Liver (tissue), 9 donors: ENCODE measurements around the gene TMEM44. TPM values are rescaled to one million over a fixed set of nuclear protein-coding genes. Genes with fewer than 3 reads are reported as not detected.

Experiments
- DNase-seq: peaks from one replicate; pipeline ENCODE4 v3.0.0-alpha.2; 2017; ENCODE audit warnings: low spot score
- H3K27ac ChIP-seq, 2 donors: one replicate each; pipeline ENCODE4 v1.7.0; 2013; ENCODE audit warnings: inconsistent platforms in 2 of 2, low read length in 2 of 2, control low read depth in 1 of 2, low read depth in 1 of 2, mild to moderate bottlenecking in 1 of 2
- H3K27me3 ChIP-seq, 4 donors: one replicate each; pipeline versions ENCODE4 v1.6.1 to v1.7.0; 2013; ENCODE audit warnings: low read length in 3 of 4, inconsistent platforms in 1 of 4, mild to moderate bottlenecking in 1 of 4, moderate library complexity in 1 of 4; ENCODE audit not compliant: control insufficient read depth in 4 of 4, insufficient read depth in 4 of 4
- H3K36me3 ChIP-seq, 4 donors: one replicate each; pipeline versions ENCODE4 v1.6.1 to v1.7.0; 2013; ENCODE audit warnings: low read length in 3 of 4, mild to moderate bottlenecking in 3 of 4, low read depth in 1 of 4, moderate library complexity in 1 of 4; ENCODE audit not compliant: control insufficient read depth in 4 of 4, insufficient read depth in 3 of 4
- H3K4me1 ChIP-seq, 4 donors: one replicate each; pipeline versions ENCODE4 v1.6.1 to v1.7.0; 2013; ENCODE audit warnings: low read length in 3 of 4, mild to moderate bottlenecking in 3 of 4, moderate library complexity in 1 of 4; ENCODE audit not compliant: control insufficient read depth in 4 of 4, insufficient read depth in 4 of 4
- H3K4me3 ChIP-seq, 3 donors: one replicate each; pipeline versions ENCODE4 v1.6.1 to v1.7.0; 2013; ENCODE audit warnings: low read length in 3 of 3, control low read depth in 1 of 3, low read depth in 1 of 3, mild to moderate bottlenecking in 1 of 3
- H3K9ac ChIP-seq, 2 donors: one replicate each; pipeline ENCODE4 v1.7.0; 2013; ENCODE audit warnings: low read length in 2 of 2, mild to moderate bottlenecking in 2 of 2, moderate library complexity in 2 of 2, control low read depth in 1 of 2, low read depth in 1 of 2
- H3K9me3 ChIP-seq, 4 donors: one replicate each; pipeline versions ENCODE4 v1.6.1 to v1.7.0; 2013; ENCODE audit warnings: low read length in 3 of 4; ENCODE audit not compliant: control insufficient read depth in 4 of 4
- EGR1 ChIP-seq, 2 donors: IDR thresholded peaks; 2 replicates each; pipeline ENCODE4 v1.6.1; 2016 to 2018; ENCODE audit warnings: antibody characterized with exemption in 2 of 2, low read depth in 2 of 2
- FOXA1 ChIP-seq: IDR thresholded peaks from 2 replicates; pipeline ENCODE4 v1.6.1; 2016; ENCODE audit warnings: antibody characterized with exemption
- FOXA2 ChIP-seq: IDR thresholded peaks from 2 replicates; pipeline ENCODE4 v1.6.1; 2016; ENCODE audit warnings: antibody characterized with exemption
- HNF4A ChIP-seq, 2 donors: conservative IDR thresholded peaks; 2 replicates each; pipeline ENCODE4 v1.6.1; 2016; ENCODE audit warnings: antibody characterized with exemption in 2 of 2, mild to moderate bottlenecking in 2 of 2
- HNF4G ChIP-seq: IDR thresholded peaks from 2 replicates; pipeline ENCODE4 v1.6.1; 2016; ENCODE audit warnings: antibody characterized with exemption
- JUND ChIP-seq, 2 donors: IDR thresholded peaks; 2 replicates each; pipeline ENCODE4 v1.6.1; 2016; ENCODE audit warnings: antibody characterized with exemption in 2 of 2
- NR2F2 ChIP-seq: IDR thresholded peaks from 2 replicates; pipeline ENCODE4 v1.6.1; 2016; ENCODE audit warnings: antibody characterized with exemption
- TAF1 ChIP-seq: conservative IDR thresholded peaks from 2 replicates; pipeline ENCODE4 v1.6.1; 2016; ENCODE audit warnings: antibody characterized with exemption, mild to moderate bottlenecking
- WGBS: extraction: QIAGEN DNeasy Blood & Tissue Kit; methylation state at CpG from one replicate; pipeline ENCODE4 v1.1.7; 2013; 5-methylcytosine and 5-hydroxymethylcytosine counted together
- polyA plus RNA-seq, 2 donors: library from polyadenylated mRNA; stranded (reverse) in 1 of 2; unstranded in 1 of 2; fragments of 200-250 nt in 1 of 2; fragments of >200 nt in 1 of 2; fragmentation: Nextera tagmentation in 1 of 2; extraction: Ambion mirVana in 1 of 2; gene quantifications; one replicate each; pipeline versions ENCODE4 v1.2.1 to v1.2.3, GENCODE V29; 2013 to 2015
- total RNA-seq, 2 donors: library from RNA; depleted of rRNA; stranded (reverse); fragments of >200 nt; gene quantifications; one replicate each; pipeline ENCODE4 v1.2.3, GENCODE V29; 2014
- TF ChIP-seq, protein P1 (sequence below): IDR thresholded peaks from 2 replicates; pipeline ENCODE4 v1.6.1; 2016; ENCODE audit warnings: antibody characterized with exemption, mild to moderate bottlenecking
- TF ChIP-seq, protein P2 (sequence below): IDR thresholded peaks from 2 replicates; pipeline ENCODE4 v1.6.1; 2016; ENCODE audit warnings: antibody characterized with exemption
- TF ChIP-seq, protein P3 (sequence below): IDR thresholded peaks from 2 replicates; pipeline ENCODE4 v1.6.1; 2016; ENCODE audit warnings: antibody characterized with exemption
- donor health status: healthy.
- donor health status: healthy.
- donor health status: healthy.
- donor health status: healthy.
- donor health status: healthy.

TMEM44 gene
- total and polyA plus RNA-seq, 4 donors, result 1.8 to 5.0 (median 3.2) TPM

DNA sequence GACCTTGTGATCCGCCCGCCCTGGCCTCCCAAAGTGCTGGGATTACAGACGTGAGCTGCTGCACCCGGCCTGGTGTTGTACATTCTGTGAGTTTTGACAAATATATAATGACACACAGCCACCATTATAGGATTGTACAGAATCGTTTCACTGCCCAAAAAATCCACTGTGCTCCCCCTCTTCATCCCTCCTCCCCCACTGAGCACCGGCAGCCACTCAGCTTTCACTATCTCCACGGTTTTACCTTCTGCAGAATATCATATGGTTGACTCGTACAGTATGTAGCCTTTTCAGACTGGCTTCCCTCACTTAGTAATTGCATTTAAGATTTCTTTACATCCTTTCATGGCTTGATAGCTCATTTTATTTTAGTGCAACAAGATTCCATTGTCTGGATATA is 89.7 kb downstream of the TMEM44 start (continued):
- TF ChIP-seq, protein P1, sequence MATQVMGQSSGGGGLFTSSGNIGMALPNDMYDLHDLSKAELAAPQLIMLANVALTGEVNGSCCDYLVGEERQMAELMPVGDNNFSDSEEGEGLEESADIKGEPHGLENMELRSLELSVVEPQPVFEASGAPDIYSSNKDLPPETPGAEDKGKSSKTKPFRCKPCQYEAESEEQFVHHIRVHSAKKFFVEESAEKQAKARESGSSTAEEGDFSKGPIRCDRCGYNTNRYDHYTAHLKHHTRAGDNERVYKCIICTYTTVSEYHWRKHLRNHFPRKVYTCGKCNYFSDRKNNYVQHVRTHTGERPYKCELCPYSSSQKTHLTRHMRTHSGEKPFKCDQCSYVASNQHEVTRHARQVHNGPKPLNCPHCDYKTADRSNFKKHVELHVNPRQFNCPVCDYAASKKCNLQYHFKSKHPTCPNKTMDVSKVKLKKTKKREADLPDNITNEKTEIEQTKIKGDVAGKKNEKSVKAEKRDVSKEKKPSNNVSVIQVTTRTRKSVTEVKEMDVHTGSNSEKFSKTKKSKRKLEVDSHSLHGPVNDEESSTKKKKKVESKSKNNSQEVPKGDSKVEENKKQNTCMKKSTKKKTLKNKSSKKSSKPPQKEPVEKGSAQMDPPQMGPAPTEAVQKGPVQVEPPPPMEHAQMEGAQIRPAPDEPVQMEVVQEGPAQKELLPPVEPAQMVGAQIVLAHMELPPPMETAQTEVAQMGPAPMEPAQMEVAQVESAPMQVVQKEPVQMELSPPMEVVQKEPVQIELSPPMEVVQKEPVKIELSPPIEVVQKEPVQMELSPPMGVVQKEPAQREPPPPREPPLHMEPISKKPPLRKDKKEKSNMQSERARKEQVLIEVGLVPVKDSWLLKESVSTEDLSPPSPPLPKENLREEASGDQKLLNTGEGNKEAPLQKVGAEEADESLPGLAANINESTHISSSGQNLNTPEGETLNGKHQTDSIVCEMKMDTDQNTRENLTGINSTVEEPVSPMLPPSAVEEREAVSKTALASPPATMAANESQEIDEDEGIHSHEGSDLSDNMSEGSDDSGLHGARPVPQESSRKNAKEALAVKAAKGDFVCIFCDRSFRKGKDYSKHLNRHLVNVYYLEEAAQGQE, result no peak
- no peak for TF ChIP-seq JUND (IDR thresholded peaks at IDR 0.05)
- TF ChIP-seq TAF1, result no peak
- TF ChIP-seq FOXA2, result no peak

DNA sequence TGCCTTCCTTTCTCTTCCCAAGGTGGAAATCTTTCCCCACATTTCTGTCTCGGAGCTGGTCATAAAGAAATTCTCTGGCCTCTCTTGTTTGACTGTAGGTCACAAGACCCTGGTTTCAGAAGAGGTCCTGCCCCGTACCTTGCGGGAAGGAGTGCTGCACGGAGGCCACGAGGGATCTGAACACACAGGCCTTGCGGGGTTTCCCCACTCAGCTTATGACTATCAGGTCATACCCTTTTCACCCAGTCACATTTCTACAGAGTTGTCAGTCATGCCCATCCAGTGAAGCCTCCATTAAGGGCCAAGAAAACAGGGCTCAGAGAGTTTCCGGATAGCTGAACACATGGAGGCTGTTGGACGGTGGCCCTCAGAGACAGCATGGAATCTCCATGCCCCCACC is 91.7 kb downstream of the TMEM44 start:
- 95% methylated on average over 8 of the region's 8 CpGs for whole genome bisulfite sequencing
- no peaks in the 10 kb centered on the region for H3K9me3 ChIP-seq
- no peak overlapping the region for H3K27ac ChIP-seq
- H3K4me3 ChIP-seq, result no peak overlapping the region
- peaks cover 0 to 19% (median 14%) of the 10 kb centered on the region in 4 donors for H3K4me1 ChIP-seq
- no peaks in the 10 kb centered on the region for H3K36me3 ChIP-seq
- H3K9ac ChIP-seq, result no peak overlapping the region
- H3K27me3 ChIP-seq, result no peaks in the 10 kb centered on the region
- no peak for TF ChIP-seq TAF1
- no peak for TF ChIP-seq HNF4G
- no peak for TF ChIP-seq JUND (IDR thresholded peaks at IDR 0.05)
- TF ChIP-seq, protein P1, result no peak
- no peak for TF ChIP-seq EGR1 (IDR thresholded peaks at IDR 0.05; ENCODE audit: low read depth in 2 of 2)
- TF ChIP-seq NR2F2, result no peak
- TF ChIP-seq, protein P2, sequence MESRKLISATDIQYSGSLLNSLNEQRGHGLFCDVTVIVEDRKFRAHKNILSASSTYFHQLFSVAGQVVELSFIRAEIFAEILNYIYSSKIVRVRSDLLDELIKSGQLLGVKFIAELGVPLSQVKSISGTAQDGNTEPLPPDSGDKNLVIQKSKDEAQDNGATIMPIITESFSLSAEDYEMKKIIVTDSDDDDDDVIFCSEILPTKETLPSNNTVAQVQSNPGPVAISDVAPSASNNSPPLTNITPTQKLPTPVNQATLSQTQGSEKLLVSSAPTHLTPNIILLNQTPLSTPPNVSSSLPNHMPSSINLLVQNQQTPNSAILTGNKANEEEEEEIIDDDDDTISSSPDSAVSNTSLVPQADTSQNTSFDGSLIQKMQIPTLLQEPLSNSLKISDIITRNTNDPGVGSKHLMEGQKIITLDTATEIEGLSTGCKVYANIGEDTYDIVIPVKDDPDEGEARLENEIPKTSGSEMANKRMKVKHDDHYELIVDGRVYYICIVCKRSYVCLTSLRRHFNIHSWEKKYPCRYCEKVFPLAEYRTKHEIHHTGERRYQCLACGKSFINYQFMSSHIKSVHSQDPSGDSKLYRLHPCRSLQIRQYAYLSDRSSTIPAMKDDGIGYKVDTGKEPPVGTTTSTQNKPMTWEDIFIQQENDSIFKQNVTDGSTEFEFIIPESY, result no peak
- no peak for TF ChIP-seq FOXA1
- no peak for TF ChIP-seq HNF4A (conservative IDR thresholded peaks at IDR 0.05)
- TF ChIP-seq, protein P3, sequence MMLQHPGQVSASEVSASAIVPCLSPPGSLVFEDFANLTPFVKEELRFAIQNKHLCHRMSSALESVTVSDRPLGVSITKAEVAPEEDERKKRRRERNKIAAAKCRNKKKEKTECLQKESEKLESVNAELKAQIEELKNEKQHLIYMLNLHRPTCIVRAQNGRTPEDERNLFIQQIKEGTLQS, result no peak
- no peak for DNase-seq
